GM19239 (cell line): ENCODE data around the gene DNAJC5.
"Not testable (repeated sequence)": the region's sequence is repeated elsewhere in the genome, so short reads cannot be mapped to it uniquely, and the experiment has no call there.

Source experiments
- DNase-seq: peaks from one replicate; pipeline ENCODE4 v3.0.0; 2011; ENCODE audit warnings: low spot score; ENCODE audit not compliant: insufficient read length
- FAIRE-seq: peaks from 2 replicates; lab custom pipeline; 2011; peaks lifted over from hg19 to GRCh38; lab: Jason Lieb, UNC

The DNAJC5 gene

DNA sequence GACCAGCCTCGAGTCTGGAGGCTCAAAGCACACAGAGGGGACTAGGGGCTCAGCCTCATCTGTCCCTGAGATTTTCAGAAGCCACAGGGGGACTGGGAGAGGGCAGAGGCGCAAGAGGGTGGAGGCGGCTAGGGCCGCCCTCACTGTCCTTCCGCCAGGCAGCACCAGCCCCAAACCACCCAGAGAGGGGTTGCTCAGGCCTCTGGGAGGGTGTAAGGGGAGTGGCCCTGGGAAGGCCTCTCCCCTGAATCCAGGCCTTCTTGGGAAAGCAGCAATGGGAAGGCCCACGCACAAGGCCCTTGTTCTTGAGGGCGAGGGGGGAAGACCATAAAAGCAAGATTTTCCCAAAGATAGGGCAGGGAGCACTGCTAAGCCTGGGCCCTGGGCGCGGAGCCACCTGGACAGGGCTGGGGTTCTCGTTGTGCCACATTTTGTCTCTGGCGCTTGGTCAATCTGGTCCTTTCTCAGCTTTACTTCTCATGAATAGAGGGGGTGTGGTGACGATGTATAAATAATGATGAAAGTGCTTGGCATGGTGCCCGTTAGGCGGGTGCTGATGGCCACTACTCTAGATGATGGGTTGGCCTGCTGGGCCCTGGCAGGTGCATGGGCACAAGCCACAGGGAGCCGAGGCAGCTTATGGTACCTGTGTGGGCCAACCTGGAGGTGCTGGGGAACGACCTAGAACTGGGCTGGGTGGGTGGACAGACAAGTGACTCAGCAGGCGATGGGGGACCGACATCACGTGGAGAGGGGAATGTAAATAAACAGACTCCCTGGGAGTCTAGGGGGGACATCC, 79.7 kb downstream of the DNAJC5 start:
- FAIRE-seq: no peak
- DNase-seq: no peak

DNA sequence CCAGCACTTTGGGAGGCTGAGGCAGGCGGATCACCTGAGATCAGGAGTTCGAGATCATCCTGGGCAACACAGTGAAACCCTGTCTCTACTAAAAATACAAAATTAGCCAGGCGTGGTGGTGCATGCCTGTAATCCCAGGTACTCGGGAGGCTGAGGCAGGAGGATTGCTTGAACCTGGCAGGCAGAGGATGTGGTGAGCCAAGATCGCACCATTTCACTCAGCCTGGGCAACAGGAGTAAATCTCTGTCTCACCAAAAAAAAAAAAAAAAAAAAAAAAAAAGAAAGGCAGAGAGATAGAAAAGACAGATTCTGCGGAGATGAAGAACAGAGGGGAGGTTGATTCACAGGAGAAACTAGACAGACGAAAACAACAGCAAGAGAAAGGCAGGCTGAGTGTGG, 81.6 kb downstream of the DNAJC5 start:
- not testable (repeated sequence) for FAIRE-seq

DNA sequence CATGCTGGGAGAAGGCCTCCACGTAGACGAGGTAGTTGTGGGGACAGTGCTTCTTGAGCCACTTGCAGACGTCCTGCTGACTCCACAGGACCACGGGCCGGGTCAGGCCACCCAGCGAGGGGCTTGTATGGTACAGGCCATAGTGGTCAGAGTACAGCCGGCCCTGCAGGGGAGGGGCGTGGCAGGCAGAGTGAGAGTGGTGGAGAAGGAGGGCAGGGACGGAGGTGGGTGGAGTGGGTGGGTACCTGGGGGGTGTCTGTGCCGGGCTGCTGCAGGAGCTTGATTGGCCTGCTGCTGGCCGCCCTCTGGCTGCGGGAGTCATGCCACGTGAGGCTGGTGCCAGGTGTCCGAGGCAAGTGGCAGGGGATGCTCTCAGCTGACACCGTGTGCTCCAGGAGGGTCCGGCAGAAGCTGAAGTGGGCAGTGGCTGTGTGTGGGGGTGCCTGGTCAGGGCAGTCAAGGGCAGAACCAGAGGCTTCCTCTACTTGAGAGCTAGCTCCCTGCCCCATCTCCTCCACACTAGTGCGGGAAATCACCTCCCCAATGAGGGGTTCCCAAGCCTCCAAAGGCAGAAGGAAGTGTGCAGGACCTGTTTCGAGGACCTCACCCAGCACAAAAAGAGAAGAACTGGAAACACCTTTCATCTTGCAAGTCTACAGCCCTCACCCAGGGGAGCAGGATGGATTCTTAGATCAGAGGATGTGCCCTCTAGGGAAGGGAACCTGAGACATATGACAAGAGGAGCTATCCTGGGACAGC, 82.2 kb downstream of the DNAJC5 start:
- no peak for FAIRE-seq

More for the DNA sequence above, 81.6 kb downstream of the DNAJC5 start:
- not testable (repeated sequence) for DNase-seq

DNA sequence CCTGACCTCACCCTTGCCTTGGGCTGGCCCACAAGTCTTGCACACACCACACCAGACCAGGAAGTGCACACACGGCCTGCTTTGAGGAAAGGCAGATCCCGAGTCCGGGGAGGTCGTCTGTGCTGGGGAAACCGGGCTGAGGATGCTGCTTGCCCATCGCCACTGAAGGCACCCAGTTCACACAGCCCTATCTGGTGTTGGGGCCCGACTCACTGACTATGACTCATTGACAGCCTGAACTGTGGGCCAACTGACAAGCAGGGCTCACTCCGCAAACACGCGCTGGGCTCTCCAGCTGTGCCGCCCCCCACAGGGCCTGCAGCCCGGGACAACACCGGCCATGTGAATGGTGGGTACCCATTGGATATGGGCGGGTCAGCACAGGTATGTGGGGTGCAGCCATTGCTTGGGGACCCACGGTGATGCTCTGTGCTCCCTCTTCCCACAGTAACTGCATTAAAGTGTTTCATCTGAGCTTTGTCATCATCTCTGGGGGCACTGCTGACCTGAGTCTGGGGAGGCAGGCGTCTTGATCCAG, 82.9 kb downstream of the DNAJC5 start:
- no peak for FAIRE-seq
- no peak for DNase-seq

More for the DNA sequence above, 82.2 kb downstream of the DNAJC5 start:
- DNase-seq: no peak

DNA sequence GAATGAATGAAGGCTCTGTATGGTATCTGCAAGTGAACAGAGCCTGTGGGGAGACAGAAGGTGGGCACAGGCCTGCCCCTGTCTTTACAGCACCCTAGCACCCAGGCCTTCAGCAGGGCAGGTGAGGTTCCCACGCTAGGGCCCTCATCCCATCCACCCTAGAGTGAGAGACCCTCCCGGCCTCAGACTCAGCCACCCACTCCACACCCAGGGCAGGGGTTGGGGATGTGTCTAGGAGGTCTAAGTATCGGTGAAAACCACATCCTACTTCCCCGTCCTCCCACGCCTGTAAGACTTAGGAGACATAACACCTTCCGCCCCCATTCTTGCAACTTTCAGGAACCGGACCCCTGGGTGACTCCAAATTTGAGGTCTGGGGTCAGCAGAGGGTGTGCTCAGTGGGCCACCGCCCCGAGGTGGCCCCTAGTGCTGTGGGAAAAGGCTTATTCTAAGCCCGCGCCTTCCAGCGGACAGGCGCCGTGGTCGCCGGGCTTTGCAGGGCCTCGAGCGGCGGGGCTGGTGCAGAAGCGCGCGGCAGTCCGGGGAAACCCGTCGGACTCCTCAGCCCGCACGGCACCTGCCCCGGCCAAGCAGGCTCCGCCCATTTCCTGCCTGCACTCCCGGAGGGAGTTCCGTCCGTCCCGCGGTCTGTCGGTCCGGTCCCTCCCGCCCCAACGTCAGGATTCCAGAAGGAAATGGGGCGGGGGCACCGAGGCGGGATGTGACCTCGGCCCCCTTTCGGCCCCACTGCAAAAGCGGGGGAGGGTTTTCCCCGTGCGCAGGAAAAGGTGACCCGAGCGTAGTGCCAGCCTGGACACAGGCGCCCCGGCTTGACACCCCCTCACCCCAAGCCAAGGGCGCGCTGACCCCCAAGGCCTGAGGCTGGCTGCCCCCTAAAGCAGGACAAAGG, 83.6 kb downstream of the DNAJC5 start:
- peak; percentile 60 for FAIRE-seq

DNA sequence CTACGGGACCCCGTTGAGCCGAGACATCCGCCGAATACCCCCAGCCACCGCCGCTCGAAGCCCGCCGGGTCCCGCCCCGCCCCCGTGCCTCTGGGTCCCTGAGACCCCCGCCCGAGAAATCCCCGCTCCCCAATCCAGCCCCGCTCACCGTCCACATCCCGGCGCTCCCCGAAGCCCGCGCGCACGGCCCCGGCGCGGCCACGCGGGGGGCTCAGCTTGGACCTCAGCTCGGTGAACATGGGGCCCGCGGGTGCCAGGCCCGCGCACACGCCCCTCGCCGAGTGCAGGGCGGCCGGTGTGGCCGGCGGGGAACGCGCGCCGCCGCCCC, 84.3 kb downstream of the DNAJC5 start:
- DNase-seq (no peak), FAIRE-seq (no peak)

More for the DNA sequence above, 83.6 kb downstream of the DNAJC5 start:
- DNase-seq: peak; percentile 60

DNA sequence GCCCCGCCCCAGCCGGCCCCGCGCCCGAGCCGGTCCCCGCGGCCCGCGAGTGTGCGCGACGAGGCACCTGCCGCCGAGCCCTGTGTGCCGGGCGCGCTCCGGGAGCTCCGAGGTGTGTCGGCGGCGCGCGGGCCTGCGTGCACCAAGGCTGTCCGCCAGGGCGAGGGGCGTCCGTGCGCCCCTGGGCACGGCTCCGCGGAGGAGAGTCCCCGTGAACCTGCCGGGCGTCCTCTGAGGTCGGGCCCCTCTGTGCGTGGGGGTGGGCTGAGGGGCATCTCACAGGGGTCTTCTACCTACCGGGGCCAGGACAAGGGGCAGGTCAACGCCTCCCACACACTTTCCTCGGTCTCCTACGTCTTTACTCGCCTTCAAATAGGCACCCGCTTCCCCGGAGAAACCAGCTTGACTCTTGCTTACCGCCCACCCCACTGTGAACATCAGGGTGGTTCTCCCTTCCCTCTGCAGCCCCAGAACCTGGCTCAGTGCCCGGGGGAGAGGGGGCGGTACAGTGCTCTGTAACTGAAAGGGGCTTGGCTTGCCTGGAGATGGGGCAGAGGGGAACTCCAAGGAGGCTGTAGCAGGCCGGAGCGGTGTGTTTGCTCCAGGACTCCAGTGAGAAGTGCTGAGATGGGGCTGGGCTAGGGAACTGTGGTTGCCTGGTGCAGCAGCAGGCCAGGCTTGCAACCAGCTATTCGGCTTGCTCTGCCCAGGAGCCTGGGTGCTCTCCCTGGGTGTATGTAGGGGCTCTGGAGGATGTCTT, 84.8 kb downstream of the DNAJC5 start, which contains the start of gene SAMD10:
Gene SAMD10, minus strand, starts transcription at position 86 of the 760 bp plus-strand sequence. CDS start 175 bp downstream, outside the sequence.
- FAIRE-seq (peak; percentile 55), DNase-seq (peak; percentile 71)

DNA sequence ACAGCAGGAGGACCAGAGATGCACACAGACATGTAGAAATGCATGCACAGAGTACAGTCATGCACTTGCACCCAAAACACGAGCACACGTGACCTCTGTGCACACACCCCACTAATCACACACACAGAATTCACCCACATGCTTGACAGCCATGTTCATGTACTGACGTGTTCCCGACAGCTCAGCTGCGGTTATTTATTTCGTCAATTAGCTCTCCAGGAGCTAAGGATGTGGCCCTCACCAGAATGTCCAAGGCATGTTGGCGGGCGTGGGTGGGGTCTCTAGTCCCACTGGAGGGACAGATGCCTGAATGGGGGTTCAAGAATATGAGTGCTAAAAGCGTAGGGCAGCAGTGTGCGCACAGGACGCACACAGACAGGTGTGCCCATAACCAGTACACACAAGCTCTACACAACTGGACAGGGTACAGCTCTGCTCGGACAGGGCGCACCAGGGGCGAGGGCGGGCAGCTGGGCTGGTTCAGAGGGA, 85.4 kb downstream of the DNAJC5 start:
- FAIRE-seq (no peak), DNase-seq (no peak)

DNA sequence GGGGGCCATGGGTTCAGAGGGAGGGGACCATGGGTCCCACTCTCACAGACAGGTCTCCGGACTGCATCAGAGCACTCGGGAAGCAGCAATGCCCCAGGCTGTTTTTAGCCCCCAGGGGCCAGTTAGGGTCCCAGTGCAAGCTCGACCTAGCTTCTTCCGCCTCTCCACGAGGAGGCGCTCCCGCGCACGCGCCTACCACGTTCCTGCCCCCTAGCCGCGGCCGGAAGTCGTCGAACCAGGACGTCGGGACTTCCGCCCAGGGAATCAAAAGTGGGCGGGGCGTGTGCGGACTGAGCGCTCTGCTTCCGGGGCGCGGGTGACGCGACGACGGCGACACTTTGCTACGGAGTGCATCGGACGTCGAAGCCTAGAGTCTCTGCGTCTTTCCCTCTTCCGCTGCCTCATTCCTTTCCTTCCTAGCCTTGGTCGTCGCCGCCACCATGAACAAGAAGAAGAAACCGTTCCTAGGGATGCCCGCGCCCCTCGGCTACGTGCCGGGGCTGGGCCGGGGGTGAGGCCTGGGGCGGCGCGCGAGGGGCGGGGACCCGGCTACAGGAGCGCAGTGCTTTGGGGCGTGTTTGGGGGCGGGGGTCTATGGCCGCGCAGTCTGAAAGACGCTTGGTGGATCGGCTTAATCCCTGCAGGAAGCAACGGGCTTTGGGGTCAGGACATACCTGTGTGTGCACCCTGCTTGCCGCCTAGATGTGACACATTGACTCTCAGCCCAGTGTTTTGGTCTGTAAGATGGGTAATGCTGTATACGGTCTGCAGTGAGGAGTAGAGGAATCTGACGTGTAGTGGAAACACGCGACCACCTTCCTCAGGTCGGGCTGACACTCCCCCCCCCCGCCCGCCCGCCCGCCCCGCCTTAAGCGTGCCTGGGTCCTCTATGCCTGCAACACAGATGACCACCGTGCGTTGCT, 86.1 kb downstream of the DNAJC5 start, which contains the start of gene PRPF6:
Gene PRPF6, plus strand, starts transcription at position 327 of the 923 bp plus-strand sequence. Its CDS starts 114 bp downstream, at position 441.
- FAIRE-seq: peak; percentile 93
- peak; percentile 98 for DNase-seq

DNA sequence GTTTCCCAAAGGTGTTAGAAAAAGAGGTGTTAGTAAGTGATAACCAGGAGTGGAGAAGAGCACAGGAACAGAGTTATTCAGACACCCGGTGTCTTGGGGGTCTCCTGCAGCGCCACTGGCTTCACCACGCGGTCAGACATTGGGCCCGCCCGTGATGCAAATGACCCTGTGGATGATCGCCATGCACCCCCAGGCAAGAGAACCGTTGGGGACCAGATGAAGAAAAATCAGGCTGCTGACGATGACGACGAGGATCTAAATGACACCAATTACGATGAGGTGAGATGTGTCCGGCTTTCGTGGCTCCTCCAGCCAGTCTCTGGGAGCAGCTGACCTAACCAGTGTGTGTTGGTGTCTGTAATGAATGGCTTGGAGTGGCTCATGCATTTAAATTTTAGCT, 88.0 kb downstream of the DNAJC5 start:
- FAIRE-seq (no peak), DNase-seq (no peak)
